ENCODE results near the gene WAPL. TPM values are rescaled to one million over a fixed set of nuclear protein-coding genes. Genes with fewer than 3 reads are reported as not detected.

WAPL gene
- total and polyA plus RNA-seq, 9 of the 15 experiments (the other 6 are each of a cell fraction or from before 2014, with no cell fraction given), result 14.3 to 36.4 (median 25.3) TPM

- TF ChIP-seq MGA (IDR thresholded peaks at IDR 0.05) (peak; percentile 68; the same call in 1 of the 2 replicates), MNT (conservative IDR thresholded peaks at IDR 0.05) (no peak), NCOR1 (IDR thresholded peaks at IDR 0.05) (no peak), BRD4 (IDR thresholded peaks at IDR 0.05) (no peak), SUPT5H (IDR thresholded peaks at IDR 0.05) (no peak)
Observed at GRCh38 chr10:86389441-86390193, 132.0 kb downstream of the WAPL start (continued).

Data from K562 (cell line).